Measurements from ENCODE around the gene CEP85L. TPM values are rescaled to one million over a fixed set of nuclear protein-coding genes. Genes with fewer than 3 reads are reported as not detected.
"Not testable (repeated sequence)": the region's sequence is repeated elsewhere in the genome, so short reads cannot be mapped to it uniquely, and the experiment has no call there.

Gene CEP85L
- polyA plus RNA-seq, 1 donor, result 23.7 TPM

- no peak for DNase-seq (ENCODE audit: low read depth)
Measured at GRCh38 chr6:118500130-118501015, 151.0 kb downstream of the CEP85L start.

GRCh38 chr6:118495485-118496280, 155.7 kb downstream of the CEP85L start:
- no peak for DNase-seq (ENCODE audit: low read depth)

DNA sequence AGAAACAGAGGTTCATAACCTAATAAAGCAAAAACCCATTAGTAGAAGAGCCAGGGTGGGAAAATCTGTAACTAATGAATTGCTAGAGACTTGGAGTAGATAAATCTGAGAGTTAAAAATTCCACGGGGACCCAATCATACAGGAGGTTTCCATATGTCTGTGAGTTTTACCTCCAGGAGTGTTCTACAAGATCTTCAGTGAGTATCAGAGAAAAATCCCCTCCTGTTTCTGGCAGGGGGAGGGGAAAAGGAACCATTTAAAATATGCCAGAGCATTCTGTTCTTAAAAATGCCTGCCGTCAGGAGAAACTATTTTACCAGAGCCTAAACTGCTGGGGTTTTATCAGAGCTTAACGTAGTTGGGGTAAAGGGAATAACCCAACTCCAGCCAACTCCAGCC, 157.3 kb downstream of the CEP85L start:
- no peak for DNase-seq (ENCODE audit: low read depth)

- DNase-seq (ENCODE audit: low read depth), result no peak
Measured at GRCh38 chr6:118489990-118490389, 161.4 kb downstream of the CEP85L start.

DNA sequence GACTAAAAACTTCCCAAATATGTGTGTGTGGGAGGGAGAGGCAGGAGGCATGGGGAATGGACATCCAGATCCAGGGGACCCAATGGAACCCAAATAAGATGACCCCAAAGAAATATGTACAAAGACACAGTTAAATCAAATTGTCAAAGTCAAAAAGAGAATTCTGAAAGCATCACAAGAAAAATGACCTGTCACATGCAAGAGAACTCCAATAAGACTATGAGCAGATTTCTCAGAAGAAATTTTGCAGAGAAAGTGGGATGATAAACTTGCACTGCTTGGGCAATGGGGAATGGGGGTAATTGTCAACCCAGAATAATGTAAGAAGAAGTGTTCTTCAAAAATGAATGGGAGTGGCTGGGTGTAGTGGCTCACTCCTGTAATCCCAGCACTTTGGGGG, 162.8 kb downstream of the CEP85L start:
- no peak for DNase-seq (ENCODE audit: low read depth)

DNA sequence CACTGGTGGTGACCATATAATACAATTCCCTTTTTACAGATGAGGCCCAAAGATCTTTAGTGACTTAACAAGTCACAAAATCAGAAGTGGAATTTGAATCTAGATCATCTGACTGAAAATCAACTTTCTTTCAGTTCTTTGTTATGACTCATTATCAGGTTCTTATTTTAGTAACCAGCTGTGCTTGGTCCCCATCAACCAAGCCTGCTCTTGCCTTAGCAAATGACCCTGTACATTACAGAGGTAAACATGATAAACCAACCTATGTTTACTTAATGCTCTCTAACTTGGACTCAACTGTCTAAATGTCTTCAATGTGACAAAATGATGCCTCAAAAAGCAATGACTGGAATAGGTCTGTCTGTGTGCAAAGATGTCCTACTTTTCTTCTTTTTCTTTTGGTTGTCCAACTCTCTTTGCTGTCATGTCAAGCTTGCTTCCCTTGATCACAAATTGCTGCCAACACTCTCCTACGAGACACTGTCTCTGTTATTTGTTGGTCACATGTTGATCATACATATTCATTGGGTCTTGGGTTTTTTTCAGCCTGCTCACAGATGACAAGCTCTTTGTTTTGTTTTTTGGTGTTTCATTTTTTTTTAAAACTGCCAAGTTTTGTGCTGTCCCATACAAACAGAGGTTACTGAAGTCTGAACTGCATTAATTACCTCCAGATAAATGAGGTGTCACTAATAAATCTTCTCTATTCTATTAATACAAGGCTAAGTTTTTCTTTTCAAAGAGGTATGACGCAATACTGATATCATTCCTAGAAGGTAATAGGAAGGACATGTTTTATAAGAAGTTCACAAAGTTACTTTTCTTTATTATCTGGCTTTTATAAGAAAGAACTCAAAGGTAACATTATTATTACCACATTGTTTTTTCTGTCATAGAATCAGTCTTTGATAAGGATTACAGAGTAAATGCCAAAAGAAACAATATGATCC, 165.5 kb downstream of the CEP85L start:
- no peak for DNase-seq (ENCODE audit: low read depth)

- no peak for DNase-seq (ENCODE audit: low read depth)
Measured at GRCh38 chr6:118476551-118476950, 174.8 kb downstream of the CEP85L start.

GRCh38 chr6:118473266-118473665, 178.1 kb downstream of the CEP85L start:
- no peak for DNase-seq (ENCODE audit: low read depth)

DNA sequence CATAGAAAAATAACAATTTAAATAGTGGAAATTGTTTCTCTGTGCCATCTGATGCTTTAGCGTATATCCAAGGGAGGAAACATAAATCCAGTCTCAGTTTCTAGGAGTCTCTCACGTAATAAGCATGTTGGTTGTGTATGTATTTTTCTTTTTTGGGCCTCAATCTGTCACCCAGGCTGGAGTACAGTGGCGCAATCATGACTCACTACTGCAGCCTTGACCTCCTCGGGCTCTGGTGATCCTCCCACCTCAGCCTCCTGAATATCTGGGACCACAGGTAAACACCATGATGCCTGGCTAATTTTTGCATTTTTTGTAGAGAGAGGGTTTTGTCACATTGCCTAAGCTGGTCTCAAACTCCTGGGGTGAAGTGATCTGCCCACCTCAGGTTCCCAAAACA, 181.9 kb downstream of the CEP85L start:
- DNase-seq (ENCODE audit: low read depth), result no peak

DNA sequence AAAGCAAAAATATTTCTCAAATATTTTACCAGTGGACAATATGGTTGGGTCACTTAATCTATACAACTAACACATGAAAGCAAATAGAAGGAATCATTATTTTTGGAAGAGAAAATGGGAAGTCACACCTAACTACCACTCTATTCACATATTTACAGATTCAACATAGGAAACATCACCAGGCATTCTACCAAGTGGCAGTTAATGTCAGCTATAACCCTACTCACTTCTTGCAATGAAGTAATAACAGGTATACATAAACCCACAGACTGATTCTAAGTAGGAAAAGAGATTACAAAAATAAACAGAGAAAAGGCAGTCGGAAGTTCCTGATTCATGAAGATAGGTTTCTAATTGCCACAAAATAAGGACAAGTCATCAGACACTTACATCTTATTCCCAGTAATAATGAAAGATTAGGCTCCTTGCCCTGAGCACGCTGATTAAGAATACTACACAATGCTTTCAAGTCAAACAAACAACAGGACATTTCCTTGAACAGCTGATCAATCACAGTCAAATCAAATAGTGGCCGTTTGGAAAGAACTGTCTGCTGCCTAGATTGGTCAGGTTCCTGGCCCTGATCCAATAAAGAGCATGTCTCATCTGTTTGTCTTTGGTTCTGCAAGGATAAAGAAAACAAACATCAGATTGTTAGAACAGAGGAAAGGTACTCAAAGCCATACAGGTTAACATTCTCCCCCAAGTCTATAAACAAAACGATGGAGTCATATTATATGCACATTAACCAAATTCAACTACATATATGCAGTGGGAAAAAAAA, 182.5 kb downstream of the CEP85L start:
- no peak for DNase-seq (ENCODE audit: low read depth)

GRCh38 chr6:118467181-118467580, 184.2 kb downstream of the CEP85L start:
- DNase-seq (ENCODE audit: low read depth), result no peak

GRCh38 chr6:118464620-118465019, 186.8 kb downstream of the CEP85L start:
- DNase-seq (ENCODE audit: low read depth), result no peak

GRCh38 chr6:118460958-118461470, 190.4 kb downstream of the CEP85L start:
- DNase-seq (ENCODE audit: low read depth), result no peak

GRCh38 chr6:118456982-118457381, 194.4 kb downstream of the CEP85L start:
- DNase-seq (ENCODE audit: low read depth), result no peak

GRCh38 chr6:118451839-118452238, 199.6 kb downstream of the CEP85L start:
- no peak for DNase-seq (ENCODE audit: low read depth)

DNA sequence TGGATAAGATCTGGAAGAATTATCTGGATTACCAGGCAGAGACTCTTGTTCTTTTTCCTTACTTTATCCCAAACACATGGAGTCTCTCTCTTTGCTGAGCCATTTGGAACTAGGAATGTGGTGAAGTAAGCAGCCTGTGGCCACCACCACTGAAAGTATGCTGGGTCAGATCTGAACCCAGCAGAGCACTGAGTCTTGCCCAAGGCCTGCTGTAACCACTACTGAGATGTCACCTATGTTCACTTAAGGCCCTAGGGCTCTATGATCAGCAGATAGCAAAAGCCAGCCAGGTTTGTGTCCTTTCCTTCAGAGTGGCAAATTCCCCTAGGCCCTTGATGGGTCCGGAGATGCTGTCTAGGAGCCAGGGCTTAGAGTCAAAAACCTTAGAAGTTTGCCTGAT, 206.6 kb downstream of the CEP85L start:
- DNase-seq (ENCODE audit: low read depth), result no peak

GRCh38 chr6:118436482-118436881, 214.9 kb downstream of the CEP85L start:
- DNase-seq (ENCODE audit: low read depth), result no peak

GRCh38 chr6:118434147-118434546, 217.2 kb downstream of the CEP85L start:
- not testable (repeated sequence) for DNase-seq (ENCODE audit: low read depth)

DNA sequence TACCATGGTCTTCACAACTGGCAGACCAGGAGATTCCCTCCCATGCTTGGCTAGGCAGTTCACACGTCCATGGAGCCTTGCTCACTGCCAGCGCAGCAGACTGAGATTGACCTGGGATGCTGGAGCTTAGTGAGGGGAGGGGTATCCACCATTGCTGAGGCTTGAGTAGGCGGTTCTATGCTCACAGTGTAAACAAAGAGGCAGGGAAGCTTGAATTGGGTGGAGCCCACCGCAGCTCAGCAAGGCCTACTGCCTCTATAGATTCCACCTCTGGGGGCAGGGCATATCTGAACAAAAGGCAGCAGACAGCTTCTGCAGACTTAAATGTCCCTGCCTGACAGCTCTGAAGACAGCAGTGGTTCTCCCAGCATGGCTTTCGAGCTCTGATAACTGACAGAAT, 230.1 kb downstream of the CEP85L start:
- not testable (repeated sequence) for DNase-seq (ENCODE audit: low read depth)
